ENCODE measurements around the gene SPRR3.

Gene SPRR3

GRCh38 chr1:153001382-153001781 is at the start of gene SPRR3:
Gene SPRR3 (plus strand): TSS chr1:153001749. CDS start chr1:153003021, 1,272 bp downstream.
- H3K4me1 ChIP-seq (ENCODE audit: control insufficient read depth, insufficient read depth, low read length), result 0 out of 2 replicates have a peak, but pooled peaks cover 7% of the 10 kb centered on the region
- H3K36me3 ChIP-seq (ENCODE audit: control insufficient read depth, insufficient read depth, low read length), result no peaks in the 10 kb centered on the region
- H3K9ac ChIP-seq (ENCODE audit: low read depth, low read length), result no peak within 1 kb of the TSS
- peaks cover 3% of the 10 kb centered on the region; the same call in 1 of the 2 replicates for H3K9me3 ChIP-seq (ENCODE audit: control insufficient read depth, insufficient read depth, low read length)
- H3K4me3 ChIP-seq (ENCODE audit: low read depth, low read length), result no peak within 1 kb of the TSS
- no peak within 1 kb of the TSS for H3K27ac ChIP-seq (ENCODE audit: low read depth, low read length)
- H3K27me3 ChIP-seq (ENCODE audit: control insufficient read depth, insufficient read depth, low read length), result no peaks in the 10 kb centered on the region

DNA sequence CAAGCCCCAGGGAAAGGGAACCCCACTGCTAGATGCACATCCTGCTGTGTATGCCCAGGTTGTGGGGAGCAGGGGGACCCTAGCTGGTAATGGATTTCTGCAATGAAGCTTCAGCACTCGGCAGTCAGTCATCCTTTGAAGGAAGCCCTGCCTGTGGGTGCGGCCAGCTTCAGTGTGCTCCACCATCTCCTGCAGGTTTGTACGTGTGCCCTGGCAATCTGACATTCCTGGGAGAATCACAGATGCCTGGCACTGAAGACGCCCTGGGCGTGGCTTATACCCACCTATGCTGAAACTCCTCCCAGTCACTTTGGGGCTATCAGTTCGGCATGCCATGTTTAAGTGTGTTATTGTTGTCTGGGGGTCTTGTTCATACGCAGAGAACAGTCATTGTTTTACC is 47.8 kb upstream of the SPRR3 start:
- H3K4me1 ChIP-seq (ENCODE audit: control insufficient read depth, insufficient read depth, low read length), result no peaks in the 10 kb centered on the region
- no peaks in the 10 kb centered on the region for H3K27me3 ChIP-seq (ENCODE audit: control insufficient read depth, insufficient read depth, low read length)
- peaks cover 58% of the 10 kb centered on the region for H3K9me3 ChIP-seq (ENCODE audit: control insufficient read depth, insufficient read depth, low read length)
- H3K9ac ChIP-seq (ENCODE audit: low read depth, low read length), result no peak overlapping the region
- no peak overlapping the region for H3K27ac ChIP-seq (ENCODE audit: low read depth, low read length)
- H3K36me3 ChIP-seq (ENCODE audit: control insufficient read depth, insufficient read depth, low read length), result no peaks in the 10 kb centered on the region
- no peak overlapping the region for H3K4me3 ChIP-seq (ENCODE audit: low read depth, low read length)

GRCh38 chr1:152954436-152954835 is 47.1 kb upstream of the SPRR3 start:
- no peaks in the 10 kb centered on the region for H3K36me3 ChIP-seq (ENCODE audit: control insufficient read depth, insufficient read depth, low read length)
- no peak overlapping the region for H3K4me3 ChIP-seq (ENCODE audit: low read depth, low read length)
- no peak overlapping the region for H3K9ac ChIP-seq (ENCODE audit: low read depth, low read length)
- H3K4me1 ChIP-seq (ENCODE audit: control insufficient read depth, insufficient read depth, low read length), result no peaks in the 10 kb centered on the region
- H3K9me3 ChIP-seq (ENCODE audit: control insufficient read depth, insufficient read depth, low read length), result peaks cover 56% of the 10 kb centered on the region
- no peaks in the 10 kb centered on the region for H3K27me3 ChIP-seq (ENCODE audit: control insufficient read depth, insufficient read depth, low read length)
- H3K27ac ChIP-seq (ENCODE audit: low read depth, low read length), result no peak overlapping the region

GRCh38 chr1:152957561-152957960 is 44.0 kb upstream of the SPRR3 start:
- Histone ChIP-seq H3K9ac (ENCODE audit: low read depth, low read length) (no peak overlapping the region), H3K27ac (ENCODE audit: low read depth, low read length) (no peak overlapping the region), H3K27me3 (ENCODE audit: control insufficient read depth, insufficient read depth, low read length) (no peaks in the 10 kb centered on the region), H3K36me3 (ENCODE audit: control insufficient read depth, insufficient read depth, low read length) (no peaks in the 10 kb centered on the region), H3K4me3 (ENCODE audit: low read depth, low read length) (no peak overlapping the region), H3K4me1 (ENCODE audit: control insufficient read depth, insufficient read depth, low read length) (no peaks in the 10 kb centered on the region), H3K9me3 (ENCODE audit: control insufficient read depth, insufficient read depth, low read length) (peaks cover 25% of the 10 kb centered on the region)

GRCh38 chr1:152959273-152959672 is 42.3 kb upstream of the SPRR3 start:
- no peaks in the 10 kb centered on the region for H3K36me3 ChIP-seq (ENCODE audit: control insufficient read depth, insufficient read depth, low read length)
- H3K27me3 ChIP-seq (ENCODE audit: control insufficient read depth, insufficient read depth, low read length), result no peaks in the 10 kb centered on the region
- no peaks in the 10 kb centered on the region for H3K4me1 ChIP-seq (ENCODE audit: control insufficient read depth, insufficient read depth, low read length)
- H3K9me3 ChIP-seq (ENCODE audit: control insufficient read depth, insufficient read depth, low read length), result peaks cover 9% of the 10 kb centered on the region
- H3K9ac ChIP-seq (ENCODE audit: low read depth, low read length), result no peak overlapping the region
- no peak overlapping the region for H3K27ac ChIP-seq (ENCODE audit: low read depth, low read length)
- H3K4me3 ChIP-seq (ENCODE audit: low read depth, low read length), result no peak overlapping the region

DNA sequence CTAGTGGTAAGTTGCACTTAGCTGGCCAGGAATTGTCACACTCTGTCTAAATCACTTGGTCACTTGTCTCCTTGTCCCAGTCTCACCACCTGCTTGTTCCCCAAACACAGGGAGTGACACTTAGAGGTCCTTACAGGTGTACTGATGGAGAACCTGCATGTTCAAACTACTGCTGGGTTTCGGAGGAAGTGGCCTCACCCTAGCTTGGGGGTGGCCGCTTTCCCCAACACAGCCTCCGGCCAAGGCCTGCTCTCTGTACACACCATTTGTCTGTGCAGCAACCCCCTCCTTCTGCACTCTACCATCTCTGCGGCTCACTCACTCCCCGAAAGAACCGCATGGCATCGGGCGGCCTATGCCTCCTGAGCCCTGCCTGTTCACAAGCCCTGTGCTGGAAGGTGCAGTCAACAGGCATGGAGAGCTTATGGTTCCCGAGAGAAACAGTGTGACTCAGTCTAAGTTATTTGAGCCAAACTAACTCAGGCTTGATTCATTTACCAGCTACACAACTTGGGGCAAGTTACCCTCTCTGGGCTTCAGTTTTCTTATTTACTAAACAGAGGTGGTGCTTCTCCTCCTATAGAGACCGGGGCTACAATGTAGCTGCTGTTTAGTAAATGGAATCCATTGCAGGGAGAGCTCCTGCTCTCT is 41.6 kb upstream of the SPRR3 start:
- no peaks in the 10 kb centered on the region for H3K4me1 ChIP-seq (ENCODE audit: control insufficient read depth, insufficient read depth, low read length)
- no peak overlapping the region for H3K4me3 ChIP-seq (ENCODE audit: low read depth, low read length)
- no peak overlapping the region for H3K27ac ChIP-seq (ENCODE audit: low read depth, low read length)
- H3K9me3 ChIP-seq (ENCODE audit: control insufficient read depth, insufficient read depth, low read length), result peaks cover 5% of the 10 kb centered on the region; the same call in 1 of the 2 replicates
- H3K9ac ChIP-seq (ENCODE audit: low read depth, low read length), result no peak overlapping the region
- no peaks in the 10 kb centered on the region for H3K27me3 ChIP-seq (ENCODE audit: control insufficient read depth, insufficient read depth, low read length)
- H3K36me3 ChIP-seq (ENCODE audit: control insufficient read depth, insufficient read depth, low read length), result no peaks in the 10 kb centered on the region

GRCh38 chr1:152960452-152961044 is 41.0 kb upstream of the SPRR3 start:
- no peaks in the 10 kb centered on the region for H3K4me1 ChIP-seq (ENCODE audit: control insufficient read depth, insufficient read depth, low read length)
- no peaks in the 10 kb centered on the region for H3K27me3 ChIP-seq (ENCODE audit: control insufficient read depth, insufficient read depth, low read length)
- no peak overlapping the region for H3K4me3 ChIP-seq (ENCODE audit: low read depth, low read length)
- peaks cover 5% of the 10 kb centered on the region; the same call in 1 of the 2 replicates for H3K9me3 ChIP-seq (ENCODE audit: control insufficient read depth, insufficient read depth, low read length)
- no peaks in the 10 kb centered on the region for H3K36me3 ChIP-seq (ENCODE audit: control insufficient read depth, insufficient read depth, low read length)
- no peak overlapping the region for H3K27ac ChIP-seq (ENCODE audit: low read depth, low read length)
- no peak overlapping the region for H3K9ac ChIP-seq (ENCODE audit: low read depth, low read length)

- Histone ChIP-seq H3K36me3 (ENCODE audit: control insufficient read depth, insufficient read depth, low read length) (no peaks in the 10 kb centered on the region), H3K9me3 (ENCODE audit: control insufficient read depth, insufficient read depth, low read length) (peaks cover 5% of the 10 kb centered on the region; the same call in 1 of the 2 replicates), H3K27me3 (ENCODE audit: control insufficient read depth, insufficient read depth, low read length) (no peaks in the 10 kb centered on the region), H3K4me3 (ENCODE audit: low read depth, low read length) (no peak overlapping the region), H3K4me1 (ENCODE audit: control insufficient read depth, insufficient read depth, low read length) (no peaks in the 10 kb centered on the region), H3K27ac (ENCODE audit: low read depth, low read length) (no peak overlapping the region), H3K9ac (ENCODE audit: low read depth, low read length) (no peak overlapping the region)
Measured at GRCh38 chr1:152961226-152961891, 40.2 kb upstream of the SPRR3 start.

- H3K36me3 ChIP-seq (ENCODE audit: control insufficient read depth, insufficient read depth, low read length), result no peaks in the 10 kb centered on the region
- no peak overlapping the region for H3K4me3 ChIP-seq (ENCODE audit: low read depth, low read length)
- 0 out of 2 replicates have a peak, but pooled peaks cover under 1% of the 10 kb centered on the region for H3K9me3 ChIP-seq (ENCODE audit: control insufficient read depth, insufficient read depth, low read length)
- no peaks in the 10 kb centered on the region for H3K27me3 ChIP-seq (ENCODE audit: control insufficient read depth, insufficient read depth, low read length)
- H3K9ac ChIP-seq (ENCODE audit: low read depth, low read length), result no peak overlapping the region
- H3K4me1 ChIP-seq (ENCODE audit: control insufficient read depth, insufficient read depth, low read length), result no peaks in the 10 kb centered on the region
- H3K27ac ChIP-seq (ENCODE audit: low read depth, low read length), result no peak overlapping the region
Measured at GRCh38 chr1:152962876-152963415, 38.6 kb upstream of the SPRR3 start.

DNA sequence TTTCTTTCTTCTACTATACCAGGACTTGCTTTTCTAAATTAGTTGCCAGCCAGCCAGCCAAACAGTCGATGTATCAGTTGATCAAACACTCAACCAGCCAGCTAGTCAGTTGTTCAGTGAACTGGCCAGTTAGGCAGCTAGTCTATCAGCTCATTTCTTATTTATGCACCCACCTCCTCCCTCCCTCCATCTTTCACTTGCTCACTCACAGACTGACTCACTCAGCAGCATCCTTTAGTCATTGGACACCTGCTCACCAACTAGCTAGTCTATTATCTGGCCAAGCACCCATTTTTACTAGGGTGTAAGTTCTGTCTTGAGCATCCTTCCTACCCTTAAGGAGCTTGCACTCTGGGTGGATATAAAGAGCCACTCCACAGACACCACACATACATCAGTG is 37.0 kb upstream of the SPRR3 start:
- Histone ChIP-seq H3K36me3 (ENCODE audit: control insufficient read depth, insufficient read depth, low read length) (no peaks in the 10 kb centered on the region), H3K4me3 (ENCODE audit: low read depth, low read length) (no peak overlapping the region), H3K9ac (ENCODE audit: low read depth, low read length) (no peak overlapping the region), H3K27ac (ENCODE audit: low read depth, low read length) (no peak overlapping the region), H3K27me3 (ENCODE audit: control insufficient read depth, insufficient read depth, low read length) (no peaks in the 10 kb centered on the region), H3K4me1 (ENCODE audit: control insufficient read depth, insufficient read depth, low read length) (no peaks in the 10 kb centered on the region), H3K9me3 (ENCODE audit: control insufficient read depth, insufficient read depth, low read length) (no peaks in the 10 kb centered on the region)

DNA sequence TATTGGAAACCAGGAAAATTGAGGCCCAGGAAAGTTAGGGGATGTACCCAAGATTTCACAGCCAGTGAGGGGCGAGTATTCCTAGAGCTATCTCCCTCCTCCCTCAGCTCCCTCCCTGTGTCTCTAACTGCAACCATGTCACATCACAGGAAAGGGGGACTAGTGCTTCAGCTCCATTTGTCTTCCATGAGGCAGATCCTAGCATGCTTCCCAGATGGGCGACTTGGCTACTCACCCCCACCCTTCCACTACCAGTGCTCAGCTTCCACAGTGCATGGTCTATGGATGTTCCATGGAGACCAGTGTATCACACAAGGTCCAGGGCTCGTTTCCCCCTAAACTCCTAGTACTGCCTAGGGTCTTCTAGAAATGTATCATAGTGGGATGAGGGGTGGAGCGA is 35.7 kb upstream of the SPRR3 start:
- H3K36me3 ChIP-seq (ENCODE audit: control insufficient read depth, insufficient read depth, low read length), result no peaks in the 10 kb centered on the region
- no peak overlapping the region for H3K27ac ChIP-seq (ENCODE audit: low read depth, low read length)
- H3K9me3 ChIP-seq (ENCODE audit: control insufficient read depth, insufficient read depth, low read length), result no peaks in the 10 kb centered on the region; the same call in 1 of the 2 replicates
- no peak overlapping the region for H3K9ac ChIP-seq (ENCODE audit: low read depth, low read length)
- H3K27me3 ChIP-seq (ENCODE audit: control insufficient read depth, insufficient read depth, low read length), result no peaks in the 10 kb centered on the region
- H3K4me1 ChIP-seq (ENCODE audit: control insufficient read depth, insufficient read depth, low read length), result no peaks in the 10 kb centered on the region
- no peak overlapping the region for H3K4me3 ChIP-seq (ENCODE audit: low read depth, low read length)
